ENCODE results near the gene RNPS1.

- TF ChIP-seq CHD2 (IDR thresholded peaks at IDR 0.05; ENCODE audit: low read length, partially characterized antibody): no peak
- no peak for TF ChIP-seq EP300 (IDR thresholded peaks at IDR 0.05; ENCODE audit: borderline replicate concordance in 1 of 2, low read depth in 1 of 2, low read length in 1 of 2)
- TF ChIP-seq, protein P1, sequence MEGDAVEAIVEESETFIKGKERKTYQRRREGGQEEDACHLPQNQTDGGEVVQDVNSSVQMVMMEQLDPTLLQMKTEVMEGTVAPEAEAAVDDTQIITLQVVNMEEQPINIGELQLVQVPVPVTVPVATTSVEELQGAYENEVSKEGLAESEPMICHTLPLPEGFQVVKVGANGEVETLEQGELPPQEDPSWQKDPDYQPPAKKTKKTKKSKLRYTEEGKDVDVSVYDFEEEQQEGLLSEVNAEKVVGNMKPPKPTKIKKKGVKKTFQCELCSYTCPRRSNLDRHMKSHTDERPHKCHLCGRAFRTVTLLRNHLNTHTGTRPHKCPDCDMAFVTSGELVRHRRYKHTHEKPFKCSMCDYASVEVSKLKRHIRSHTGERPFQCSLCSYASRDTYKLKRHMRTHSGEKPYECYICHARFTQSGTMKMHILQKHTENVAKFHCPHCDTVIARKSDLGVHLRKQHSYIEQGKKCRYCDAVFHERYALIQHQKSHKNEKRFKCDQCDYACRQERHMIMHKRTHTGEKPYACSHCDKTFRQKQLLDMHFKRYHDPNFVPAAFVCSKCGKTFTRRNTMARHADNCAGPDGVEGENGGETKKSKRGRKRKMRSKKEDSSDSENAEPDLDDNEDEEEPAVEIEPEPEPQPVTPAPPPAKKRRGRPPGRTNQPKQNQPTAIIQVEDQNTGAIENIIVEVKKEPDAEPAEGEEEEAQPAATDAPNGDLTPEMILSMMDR (IDR thresholded peaks at IDR 0.05): no peak
- TF ChIP-seq TEAD4 (IDR thresholded peaks at IDR 0.05; ENCODE audit: borderline replicate concordance, insufficient read depth): no peak
- no peak for TF ChIP-seq POLR2AphosphoS5 (IDR thresholded peaks at IDR 0.05; ENCODE audit: low read depth, low read length)
- TF ChIP-seq RFX5 (IDR thresholded peaks at IDR 0.05; ENCODE audit: low read length): no peak
- TF ChIP-seq JUND (IDR thresholded peaks at IDR 0.05): no peak
- TF ChIP-seq, protein P2, sequence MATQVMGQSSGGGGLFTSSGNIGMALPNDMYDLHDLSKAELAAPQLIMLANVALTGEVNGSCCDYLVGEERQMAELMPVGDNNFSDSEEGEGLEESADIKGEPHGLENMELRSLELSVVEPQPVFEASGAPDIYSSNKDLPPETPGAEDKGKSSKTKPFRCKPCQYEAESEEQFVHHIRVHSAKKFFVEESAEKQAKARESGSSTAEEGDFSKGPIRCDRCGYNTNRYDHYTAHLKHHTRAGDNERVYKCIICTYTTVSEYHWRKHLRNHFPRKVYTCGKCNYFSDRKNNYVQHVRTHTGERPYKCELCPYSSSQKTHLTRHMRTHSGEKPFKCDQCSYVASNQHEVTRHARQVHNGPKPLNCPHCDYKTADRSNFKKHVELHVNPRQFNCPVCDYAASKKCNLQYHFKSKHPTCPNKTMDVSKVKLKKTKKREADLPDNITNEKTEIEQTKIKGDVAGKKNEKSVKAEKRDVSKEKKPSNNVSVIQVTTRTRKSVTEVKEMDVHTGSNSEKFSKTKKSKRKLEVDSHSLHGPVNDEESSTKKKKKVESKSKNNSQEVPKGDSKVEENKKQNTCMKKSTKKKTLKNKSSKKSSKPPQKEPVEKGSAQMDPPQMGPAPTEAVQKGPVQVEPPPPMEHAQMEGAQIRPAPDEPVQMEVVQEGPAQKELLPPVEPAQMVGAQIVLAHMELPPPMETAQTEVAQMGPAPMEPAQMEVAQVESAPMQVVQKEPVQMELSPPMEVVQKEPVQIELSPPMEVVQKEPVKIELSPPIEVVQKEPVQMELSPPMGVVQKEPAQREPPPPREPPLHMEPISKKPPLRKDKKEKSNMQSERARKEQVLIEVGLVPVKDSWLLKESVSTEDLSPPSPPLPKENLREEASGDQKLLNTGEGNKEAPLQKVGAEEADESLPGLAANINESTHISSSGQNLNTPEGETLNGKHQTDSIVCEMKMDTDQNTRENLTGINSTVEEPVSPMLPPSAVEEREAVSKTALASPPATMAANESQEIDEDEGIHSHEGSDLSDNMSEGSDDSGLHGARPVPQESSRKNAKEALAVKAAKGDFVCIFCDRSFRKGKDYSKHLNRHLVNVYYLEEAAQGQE (IDR thresholded peaks at IDR 0.05; ENCODE audit: low read depth, low read length): no peak
Measured at GRCh38 chr16:2204416-2205103, 63.4 kb downstream of the RNPS1 start.

All from SK-N-SH (cell line).